HepG2 (cell line): ENCODE measurements around the gene GHRL.

Experiments used
- DNMT3B ChIP-seq: conservative IDR thresholded peaks from 2 replicates; pipeline ENCODE4 v1.6.1; 2016; ENCODE audit warnings: missing biosample characterization, control low read depth
- JARID2 ChIP-seq: sonication (generic); formaldehyde crosslinking; IDR thresholded peaks from 2 replicates; pipeline ENCODE4 v1.8.1; 2023; ENCODE audit warnings: missing genetic modification reagents, inconsistent platforms; ENCODE audit not compliant: insufficient replicate concordance
- NFATC3 ChIP-seq: sonication (generic); formaldehyde crosslinking; IDR thresholded peaks from 2 replicates; pipeline ENCODE4 v1.5.1; 2020; ENCODE audit warnings: mild to moderate bottlenecking, missing genetic modification reagents
- NR2F2 ChIP-seq: IDR thresholded peaks from 2 replicates; pipeline ENCODE4 v1.6.1; 2012; ENCODE audit warnings: low read depth, inconsistent platforms, borderline replicate concordance
- RARA ChIP-seq: IDR thresholded peaks from 2 replicates; pipeline ENCODE4 v1.6.1; 2016; ENCODE audit warnings: missing genetic modification reagents, missing compliant biosample characterization
- ZNF382 ChIP-seq: sonication (generic); formaldehyde crosslinking; IDR thresholded peaks from 2 replicates; pipeline ENCODE4 v1.5.0; 2020; ENCODE audit warnings: missing genetic modification reagents, mild to moderate bottlenecking, borderline replicate concordance
- TF ChIP-seq, protein P1 (sequence below): sonication (generic); formaldehyde crosslinking; IDR thresholded peaks from 2 replicates; pipeline ENCODE4 v1.5.0; 2020; ENCODE audit warnings: mild to moderate bottlenecking, missing genetic modification reagents, moderate library complexity
- TF ChIP-seq, protein P2 (sequence below): IDR thresholded peaks from 2 replicates; pipeline ENCODE4 v1.6.1; 2012; ENCODE audit warnings: low read depth, low read length, improper control_type of control experiment
- TF ChIP-seq, protein P3 (sequence below): sonication (generic); formaldehyde crosslinking; IDR thresholded peaks from 2 replicates; pipeline ENCODE4 v1.4.0; 2020; ENCODE audit warnings: missing genetic modification reagents, mild to moderate bottlenecking, borderline replicate concordance

DNA sequence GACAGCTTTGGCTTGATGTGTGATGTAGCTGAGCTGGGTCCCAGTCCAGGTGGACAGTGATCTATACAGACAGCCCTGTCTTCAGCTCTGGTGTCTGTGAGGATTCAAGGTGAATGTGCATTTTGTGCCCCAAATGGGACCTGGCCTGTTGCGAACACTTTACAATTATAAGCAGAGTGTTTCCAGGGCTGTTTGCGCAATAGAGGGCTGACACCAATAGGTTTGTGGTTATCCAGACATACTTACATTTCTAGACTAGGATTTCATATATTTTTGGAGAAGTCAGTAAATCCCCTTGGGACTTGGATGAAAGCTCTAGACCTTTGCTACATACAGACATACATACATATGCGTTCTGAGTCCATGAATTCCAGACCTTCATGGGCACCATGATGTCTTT lies 48.7 kb downstream of the GHRL start:
- TF ChIP-seq DNMT3B (CRISPR knock-in tag) (no peak), NR2F2 (no peak), ZNF382 (CRISPR knock-in tag) (no peak), RARA (no peak), JARID2 (CRISPR knock-in tag) (no peak), NFATC3 (no peak)
- TF ChIP-seq, protein P1, sequence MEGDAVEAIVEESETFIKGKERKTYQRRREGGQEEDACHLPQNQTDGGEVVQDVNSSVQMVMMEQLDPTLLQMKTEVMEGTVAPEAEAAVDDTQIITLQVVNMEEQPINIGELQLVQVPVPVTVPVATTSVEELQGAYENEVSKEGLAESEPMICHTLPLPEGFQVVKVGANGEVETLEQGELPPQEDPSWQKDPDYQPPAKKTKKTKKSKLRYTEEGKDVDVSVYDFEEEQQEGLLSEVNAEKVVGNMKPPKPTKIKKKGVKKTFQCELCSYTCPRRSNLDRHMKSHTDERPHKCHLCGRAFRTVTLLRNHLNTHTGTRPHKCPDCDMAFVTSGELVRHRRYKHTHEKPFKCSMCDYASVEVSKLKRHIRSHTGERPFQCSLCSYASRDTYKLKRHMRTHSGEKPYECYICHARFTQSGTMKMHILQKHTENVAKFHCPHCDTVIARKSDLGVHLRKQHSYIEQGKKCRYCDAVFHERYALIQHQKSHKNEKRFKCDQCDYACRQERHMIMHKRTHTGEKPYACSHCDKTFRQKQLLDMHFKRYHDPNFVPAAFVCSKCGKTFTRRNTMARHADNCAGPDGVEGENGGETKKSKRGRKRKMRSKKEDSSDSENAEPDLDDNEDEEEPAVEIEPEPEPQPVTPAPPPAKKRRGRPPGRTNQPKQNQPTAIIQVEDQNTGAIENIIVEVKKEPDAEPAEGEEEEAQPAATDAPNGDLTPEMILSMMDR: no peak
- TF ChIP-seq, protein P2, sequence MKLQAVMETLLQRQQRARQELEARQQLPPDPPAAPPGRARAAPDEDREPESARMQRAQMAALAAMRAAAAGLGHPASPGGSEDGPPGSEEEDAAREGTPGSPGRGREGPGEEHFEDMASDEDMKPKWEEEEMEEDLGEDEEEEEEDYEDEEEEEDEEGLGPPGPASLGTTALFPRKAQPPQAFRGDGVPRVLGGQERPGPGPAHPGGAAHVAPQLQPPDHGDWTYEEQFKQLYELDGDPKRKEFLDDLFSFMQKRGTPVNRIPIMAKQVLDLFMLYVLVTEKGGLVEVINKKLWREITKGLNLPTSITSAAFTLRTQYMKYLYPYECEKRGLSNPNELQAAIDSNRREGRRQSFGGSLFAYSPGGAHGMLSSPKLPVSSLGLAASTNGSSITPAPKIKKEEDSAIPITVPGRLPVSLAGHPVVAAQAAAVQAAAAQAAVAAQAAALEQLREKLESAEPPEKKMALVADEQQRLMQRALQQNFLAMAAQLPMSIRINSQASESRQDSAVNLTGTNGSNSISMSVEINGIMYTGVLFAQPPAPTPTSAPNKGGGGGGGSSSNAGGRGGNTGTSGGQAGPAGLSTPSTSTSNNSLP: no peak
- TF ChIP-seq, protein P3, sequence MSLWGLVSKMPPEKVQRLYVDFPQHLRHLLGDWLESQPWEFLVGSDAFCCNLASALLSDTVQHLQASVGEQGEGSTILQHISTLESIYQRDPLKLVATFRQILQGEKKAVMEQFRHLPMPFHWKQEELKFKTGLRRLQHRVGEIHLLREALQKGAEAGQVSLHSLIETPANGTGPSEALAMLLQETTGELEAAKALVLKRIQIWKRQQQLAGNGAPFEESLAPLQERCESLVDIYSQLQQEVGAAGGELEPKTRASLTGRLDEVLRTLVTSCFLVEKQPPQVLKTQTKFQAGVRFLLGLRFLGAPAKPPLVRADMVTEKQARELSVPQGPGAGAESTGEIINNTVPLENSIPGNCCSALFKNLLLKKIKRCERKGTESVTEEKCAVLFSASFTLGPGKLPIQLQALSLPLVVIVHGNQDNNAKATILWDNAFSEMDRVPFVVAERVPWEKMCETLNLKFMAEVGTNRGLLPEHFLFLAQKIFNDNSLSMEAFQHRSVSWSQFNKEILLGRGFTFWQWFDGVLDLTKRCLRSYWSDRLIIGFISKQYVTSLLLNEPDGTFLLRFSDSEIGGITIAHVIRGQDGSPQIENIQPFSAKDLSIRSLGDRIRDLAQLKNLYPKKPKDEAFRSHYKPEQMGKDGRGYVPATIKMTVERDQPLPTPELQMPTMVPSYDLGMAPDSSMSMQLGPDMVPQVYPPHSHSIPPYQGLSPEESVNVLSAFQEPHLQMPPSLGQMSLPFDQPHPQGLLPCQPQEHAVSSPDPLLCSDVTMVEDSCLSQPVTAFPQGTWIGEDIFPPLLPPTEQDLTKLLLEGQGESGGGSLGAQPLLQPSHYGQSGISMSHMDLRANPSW (CRISPR knock-in tag): no peak
